Fibroblast of lung (primary cell): ENCODE results near the gene RNASE4.

ENCODE experiments used
- CTCF ChIP-seq, 2 donors: IDR thresholded peaks in 1 of 2; conservative IDR thresholded peaks in 1 of 2; 1 replicate in 1 of 2; 2 replicates in 1 of 2; pipeline ENCODE4 v1.5.1; 2011 to 2012; ENCODE audit warnings: low read length in 2 of 2, control low read depth in 1 of 2, inconsistent platforms in 1 of 2, low read depth in 1 of 2, mild to moderate bottlenecking in 1 of 2
- EZH2 ChIP-seq: IDR thresholded peaks from 2 replicates; pipeline ENCODE4 v1.5.1; 2012; ENCODE audit warnings: low read length, control low read depth, mild to moderate bottlenecking; ENCODE audit errors: missing control alignments

GRCh38 chr14:20652996-20653975 lies 31.1 kb upstream of the RNASE4 start:
- TF ChIP-seq CTCF (conservative IDR thresholded peaks at IDR 0.05 in 1 of 2, IDR thresholded peaks at IDR 0.05 in 1 of 2; ENCODE audit: low read depth in 1 of 2, low read length in 2 of 2) (no peak), EZH2 (peak; percentile 31)
